SK-N-SH (cell line): ENCODE measurements around the gene FOXK1. TPM values are rescaled to one million over a fixed set of nuclear protein-coding genes. Genes with fewer than 3 reads are reported as not detected.

Experiments
- CTCF ChIA-PET: fragments of 300-600, 350-600 bp; formaldehyde crosslinking; extraction: SDS; loops from one replicate; lab custom pipeline; 2021; lab: Yijun Ruan, JAX
- POLR2A ChIA-PET: fragments of 350-600 bp; sonication (Branson Sonifier 250); formaldehyde crosslinking; extraction: SDS; loops from one replicate; lab custom pipeline; 2020; ENCODE audit warnings: antibody characterized with exemption, inconsistent platforms; lab: Yijun Ruan, JAX
- DNase-seq: peaks from one replicate; pipeline ENCODE4 v3.0.0; 2012
- H2AFZ ChIP-seq: fragments of 200-600 bp; sonication (generic); 2 replicates; pipeline ENCODE4 v1.8.1; 2016; ENCODE audit warnings: antibody characterized with exemption, mild to moderate bottlenecking, low read depth
- H3F3A ChIP-seq: fragments of 200-600 bp; sonication (generic); replicated peaks from 2 replicates; pipeline ENCODE3; 2016; ENCODE audit warnings: antibody characterized with exemption, mild to moderate bottlenecking; ENCODE audit not compliant: insufficient read depth
- H3K27ac ChIP-seq, 2 experiments: fragments of 200-500 bp in 1 of 2; fragments of 200-600 bp in 1 of 2; sonication (Bioruptor generic) in 1 of 2; sonication (generic), shearing (Covaris generic) in 1 of 2; 2 replicates each; pipeline versions ENCODE4 v1.5.1 to v1.6.1; 2014 to 2016; ENCODE audit warnings: low read depth in 2 of 2, inconsistent platforms in 1 of 2, low read length in 1 of 2, mild to moderate bottlenecking in 1 of 2, mixed read lengths in 1 of 2
- H3K27me3 ChIP-seq: fragments of 200-600 bp; sonication (generic), shearing (Covaris generic); 2 replicates; pipeline ENCODE4 v1.6.1; 2016; ENCODE audit warnings: mixed run types; ENCODE audit not compliant: insufficient read depth
- H3K36me3 ChIP-seq, 2 experiments: fragments of 200-500 bp in 1 of 2; fragments of 200-600 bp in 1 of 2; sonication (Bioruptor generic) in 1 of 2; sonication (generic) in 1 of 2; replicated peaks in 1 of 2; 2 replicates each; pipeline versions ENCODE3 to v1.5.1; 2014 to 2016; ENCODE audit warnings: low read length in 1 of 2, mild to moderate bottlenecking in 1 of 2; ENCODE audit not compliant: insufficient read depth in 2 of 2, control insufficient read depth in 1 of 2
- H3K4me1 ChIP-seq, 2 experiments: fragments of 200-500 bp in 1 of 2; fragments of 200-600 bp in 1 of 2; sonication (Bioruptor generic) in 1 of 2; sonication (generic), shearing (Covaris generic) in 1 of 2; 2 replicates each; pipeline versions ENCODE4 v1.5.1 to v1.6.1; 2014 to 2016; ENCODE audit warnings: low read depth in 1 of 2, low read length in 1 of 2, mixed run types in 1 of 2; ENCODE audit not compliant: insufficient read depth in 2 of 2, control insufficient read depth in 1 of 2
- H3K4me2 ChIP-seq: fragments of 200-600 bp; sonication (generic), shearing (Covaris generic); 2 replicates; pipeline ENCODE4 v1.6.1; 2017; ENCODE audit warnings: mixed run types
- H3K4me3 ChIP-seq, 2 experiments: fragments of 200-500 bp in 1 of 2; fragments of 200-600 bp in 1 of 2; sonication (Bioruptor generic) in 1 of 2; sonication (generic), shearing (Covaris generic) in 1 of 2; 2 replicates each; pipeline versions ENCODE4 v1.5.1 to v1.8.1; 2014 to 2016; ENCODE audit warnings: low read depth in 2 of 2, inconsistent platforms in 1 of 2, low read length in 1 of 2, mild to moderate bottlenecking in 1 of 2, mixed read lengths in 1 of 2, moderate library complexity in 1 of 2
- H3K79me2 ChIP-seq: fragments of 200-600 bp; sonication (generic); 2 replicates; pipeline ENCODE4 v1.8.1; 2017; ENCODE audit warnings: mild to moderate bottlenecking; ENCODE audit not compliant: insufficient read depth
- H3K9ac ChIP-seq: fragments of 200-600 bp; sonication (generic); 2 replicates; pipeline ENCODE4 v1.6.1; 2017; ENCODE audit warnings: mixed run types
- H3K9me2 ChIP-seq: fragments of 200-600 bp; sonication (generic); 2 replicates; pipeline ENCODE4 v1.6.1; 2017; ENCODE audit warnings: mixed run types
- H3K9me3 ChIP-seq: fragments of 200-600 bp; sonication (generic); 2 replicates; pipeline ENCODE4 v1.6.1; 2017; ENCODE audit warnings: mixed run types, mild to moderate bottlenecking, moderate library complexity
- H4K20me1 ChIP-seq: fragments of 200-600 bp; sonication (generic); 2 replicates; pipeline ENCODE4 v1.6.1; 2017; ENCODE audit warnings: mild to moderate bottlenecking, mixed run types; ENCODE audit not compliant: insufficient read depth
- EP300 ChIP-seq, 2 experiments: IDR thresholded peaks; 2 replicates each; pipeline versions ENCODE4 v1.4.0 to v1.6.1; 2012; ENCODE audit warnings: borderline replicate concordance in 1 of 2, low read depth in 1 of 2, low read length in 1 of 2
- GATA2 ChIP-seq: sonication (generic); formaldehyde crosslinking; IDR thresholded peaks from 2 replicates; pipeline ENCODE4 v1.5.0; 2020; ENCODE audit warnings: mild to moderate bottlenecking, missing genetic modification reagents
- MEF2A ChIP-seq: IDR thresholded peaks from 2 replicates; pipeline ENCODE4 v1.4.0; 2012; ENCODE audit warnings: low read depth, borderline replicate concordance
- RAD21 ChIP-seq: IDR thresholded peaks from 2 replicates; pipeline ENCODE4 v1.6.1; 2012; ENCODE audit warnings: mild to moderate bottlenecking, low read length
- RFX5 ChIP-seq: IDR thresholded peaks from 2 replicates; pipeline ENCODE4 v1.6.1; 2012; ENCODE audit warnings: mild to moderate bottlenecking, improper control_type of control experiment, low read length
- RXRA ChIP-seq: IDR thresholded peaks from 2 replicates; pipeline ENCODE4 v1.4.0; 2012; ENCODE audit warnings: low read depth, mild to moderate bottlenecking, borderline replicate concordance
- SMC3 ChIP-seq: IDR thresholded peaks from 2 replicates; pipeline ENCODE4 v1.6.1; 2012; ENCODE audit warnings: low read depth, low read length, improper control_type of control experiment
- TAF1 ChIP-seq: IDR thresholded peaks from 2 replicates; pipeline ENCODE4 v1.6.1; 2012; ENCODE audit warnings: low read depth, mild to moderate bottlenecking, low read length, moderate library complexity, borderline replicate concordance
- TEAD4 ChIP-seq: IDR thresholded peaks from 2 replicates; pipeline ENCODE4 v1.4.0; 2012; ENCODE audit warnings: mild to moderate bottlenecking, borderline replicate concordance; ENCODE audit not compliant: insufficient read depth
- WGBS: methylation state at CpG from one replicate; pipeline ENCODE4 v1.1.6; 2017; ENCODE audit warnings: low lambda C conversion rate; 5-methylcytosine and 5-hydroxymethylcytosine counted together
- polyA plus RNA-seq, 3 experiments: library from polyadenylated mRNA; depleted of rRNA; stranded (reverse); fragments of >200 nt; gene quantifications; 2 replicates each; pipeline ENCODE4 v1.2.3, GENCODE V29; 2012
- TF ChIP-seq, protein P1 (sequence below): IDR thresholded peaks from 2 replicates; pipeline ENCODE4 v1.6.1; 2012; ENCODE audit warnings: mild to moderate bottlenecking, low read depth, low read length, moderate library complexity
- TF ChIP-seq, protein P2 (sequence below): IDR thresholded peaks from 2 replicates; pipeline ENCODE4; 2012
- TF ChIP-seq, protein P3 (sequence below): fragments of 150-350 bp; IDR thresholded peaks from 2 replicates; pipeline ENCODE4 v1.6.1; 2016; ENCODE audit warnings: mild to moderate bottlenecking, low read depth, low read length

Gene FOXK1
- polyA plus RNA-seq, 1 of the 3 experiments (the other 2 are of a cell fraction) = 4.7 TPM

DNA sequence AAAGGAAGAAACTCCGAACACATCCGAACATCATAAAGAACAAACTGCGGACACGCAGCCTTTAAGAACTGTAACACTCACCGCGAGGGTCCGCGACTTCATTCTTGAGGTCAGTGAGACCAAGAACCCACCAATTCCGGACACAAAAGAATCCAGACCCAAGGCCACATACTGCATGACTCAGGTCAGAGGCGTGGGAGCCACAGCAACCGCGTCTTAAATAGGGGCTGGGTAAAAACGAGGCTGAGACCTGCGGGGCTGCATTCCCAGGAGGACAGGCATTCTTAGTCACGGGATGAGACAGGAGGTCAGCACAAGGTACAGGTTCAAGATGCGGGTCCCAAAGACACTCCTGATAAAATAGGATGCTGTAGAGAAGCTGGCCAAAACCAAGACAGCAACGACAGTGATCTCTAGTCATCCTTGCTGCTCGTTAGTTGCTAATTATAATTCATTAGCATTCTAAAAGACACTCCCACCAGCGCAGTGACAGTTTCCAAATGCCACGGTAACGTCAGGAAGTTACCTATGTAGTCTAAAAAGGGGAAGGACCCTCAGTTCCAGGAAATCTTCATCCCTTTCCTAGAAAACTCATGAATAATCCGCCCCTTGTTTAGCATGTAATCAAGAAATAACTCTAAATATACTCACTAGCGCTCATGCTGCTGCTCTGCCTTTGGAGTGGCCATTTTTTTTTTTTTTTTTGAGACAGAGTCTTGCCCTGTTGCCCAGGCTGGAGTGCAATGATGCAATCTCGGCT, 112.7 kb downstream of the FOXK1 start:
- no peaks in the 10 kb centered on the region for H3K9me3 ChIP-seq
- ChIA-PET POLR2A (no interaction called here), CTCF (interaction anchor here (0.6 to 6.1 kb wide), 4 partner anchors 35 to 914 kb away, joined by 3 to 63 read pairs (median 16); partner anchors contain the start of gene RADIL)
- H3F3A ChIP-seq = no peaks in the 10 kb centered on the region
- no peak overlapping the region for H3K9ac ChIP-seq
- no peak overlapping the region for H3K4me2 ChIP-seq
- H3K9me2 ChIP-seq = no peaks in the 10 kb centered on the region
- no peak overlapping the region for H2AFZ ChIP-seq
- 89% methylated on average over 24 of the region's 24 CpGs for WGBS
- TF ChIP-seq, protein P1, sequence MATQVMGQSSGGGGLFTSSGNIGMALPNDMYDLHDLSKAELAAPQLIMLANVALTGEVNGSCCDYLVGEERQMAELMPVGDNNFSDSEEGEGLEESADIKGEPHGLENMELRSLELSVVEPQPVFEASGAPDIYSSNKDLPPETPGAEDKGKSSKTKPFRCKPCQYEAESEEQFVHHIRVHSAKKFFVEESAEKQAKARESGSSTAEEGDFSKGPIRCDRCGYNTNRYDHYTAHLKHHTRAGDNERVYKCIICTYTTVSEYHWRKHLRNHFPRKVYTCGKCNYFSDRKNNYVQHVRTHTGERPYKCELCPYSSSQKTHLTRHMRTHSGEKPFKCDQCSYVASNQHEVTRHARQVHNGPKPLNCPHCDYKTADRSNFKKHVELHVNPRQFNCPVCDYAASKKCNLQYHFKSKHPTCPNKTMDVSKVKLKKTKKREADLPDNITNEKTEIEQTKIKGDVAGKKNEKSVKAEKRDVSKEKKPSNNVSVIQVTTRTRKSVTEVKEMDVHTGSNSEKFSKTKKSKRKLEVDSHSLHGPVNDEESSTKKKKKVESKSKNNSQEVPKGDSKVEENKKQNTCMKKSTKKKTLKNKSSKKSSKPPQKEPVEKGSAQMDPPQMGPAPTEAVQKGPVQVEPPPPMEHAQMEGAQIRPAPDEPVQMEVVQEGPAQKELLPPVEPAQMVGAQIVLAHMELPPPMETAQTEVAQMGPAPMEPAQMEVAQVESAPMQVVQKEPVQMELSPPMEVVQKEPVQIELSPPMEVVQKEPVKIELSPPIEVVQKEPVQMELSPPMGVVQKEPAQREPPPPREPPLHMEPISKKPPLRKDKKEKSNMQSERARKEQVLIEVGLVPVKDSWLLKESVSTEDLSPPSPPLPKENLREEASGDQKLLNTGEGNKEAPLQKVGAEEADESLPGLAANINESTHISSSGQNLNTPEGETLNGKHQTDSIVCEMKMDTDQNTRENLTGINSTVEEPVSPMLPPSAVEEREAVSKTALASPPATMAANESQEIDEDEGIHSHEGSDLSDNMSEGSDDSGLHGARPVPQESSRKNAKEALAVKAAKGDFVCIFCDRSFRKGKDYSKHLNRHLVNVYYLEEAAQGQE = no peak
- TF ChIP-seq EP300 (IDR thresholded peaks at IDR 0.05; ENCODE audit: borderline replicate concordance in 1 of 2, low read depth in 1 of 2, low read length in 1 of 2) = no peak
- TF ChIP-seq RXRA = no peak
- no peak for TF ChIP-seq SMC3
- no peak for TF ChIP-seq RFX5
- no peak for TF ChIP-seq MEF2A
- no peak for TF ChIP-seq RAD21
- TF ChIP-seq TAF1 = no peak
- TF ChIP-seq, protein P2, sequence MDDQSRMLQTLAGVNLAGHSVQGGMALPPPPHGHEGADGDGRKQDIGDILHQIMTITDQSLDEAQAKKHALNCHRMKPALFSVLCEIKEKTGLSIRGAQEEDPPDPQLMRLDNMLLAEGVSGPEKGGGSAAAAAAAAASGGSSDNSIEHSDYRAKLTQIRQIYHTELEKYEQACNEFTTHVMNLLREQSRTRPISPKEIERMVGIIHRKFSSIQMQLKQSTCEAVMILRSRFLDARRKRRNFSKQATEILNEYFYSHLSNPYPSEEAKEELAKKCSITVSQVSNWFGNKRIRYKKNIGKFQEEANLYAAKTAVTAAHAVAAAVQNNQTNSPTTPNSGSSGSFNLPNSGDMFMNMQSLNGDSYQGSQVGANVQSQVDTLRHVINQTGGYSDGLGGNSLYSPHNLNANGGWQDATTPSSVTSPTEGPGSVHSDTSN = no peak
- TF ChIP-seq GATA2 = no peak
- TF ChIP-seq TEAD4 = no peak
- TF ChIP-seq, protein P3, sequence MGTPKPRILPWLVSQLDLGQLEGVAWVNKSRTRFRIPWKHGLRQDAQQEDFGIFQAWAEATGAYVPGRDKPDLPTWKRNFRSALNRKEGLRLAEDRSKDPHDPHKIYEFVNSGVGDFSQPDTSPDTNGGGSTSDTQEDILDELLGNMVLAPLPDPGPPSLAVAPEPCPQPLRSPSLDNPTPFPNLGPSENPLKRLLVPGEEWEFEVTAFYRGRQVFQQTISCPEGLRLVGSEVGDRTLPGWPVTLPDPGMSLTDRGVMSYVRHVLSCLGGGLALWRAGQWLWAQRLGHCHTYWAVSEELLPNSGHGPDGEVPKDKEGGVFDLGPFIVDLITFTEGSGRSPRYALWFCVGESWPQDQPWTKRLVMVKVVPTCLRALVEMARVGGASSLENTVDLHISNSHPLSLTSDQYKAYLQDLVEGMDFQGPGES = no peak
- TF ChIP-seq, all 33 proteins: peak for 0
- Histone ChIP-seq H4K20me1 (no peaks in the 10 kb centered on the region), H3K27me3 (no peaks in the 10 kb centered on the region), H3K4me3 (no peak overlapping the region), H3K79me2 (no peaks in the 10 kb centered on the region), H3K4me1 (peaks cover 0 to 9% of the 10 kb centered on the region in 2 experiments; a peak in 1 of 4 replicates), H3K27ac (no peak overlapping the region), H3K36me3 (peaks cover 15 to 30% of the 10 kb centered on the region in 2 experiments)
- no peak for DNase-seq
